ENCODE measurements around the gene SEC61G. TPM values are rescaled to one million over a fixed set of nuclear protein-coding genes. Genes with fewer than 3 reads are reported as not detected.
A peak's percentile ranks its signal among the peaks of the same experiment; 100 is the strongest.

The SEC61G gene
- total RNA-seq (2014; rRNA removed; shearing (Covaris generic)): 318 and 345 TPM in 2 replicates

GRCh38 chr7:54758702-54759592, at the start of gene SEC61G:
TSS of gene SEC61G (minus strand) at chr7:54759211. CDS start at chr7:54757588, 1,623 bp downstream.
- in situ Hi-C loops (cut with HindIII; ENCODE audit: low sequenced_read_pairs): no loop called here
- peak; percentile 96 for DNase-seq (ENCODE audit: low spot score)

- in situ Hi-C loops (cut with HindIII; ENCODE audit: low sequenced_read_pairs): no loop called here
- no peak for DNase-seq (ENCODE audit: low spot score)
Measured at GRCh38 chr7:54802841-54803240, 43.8 kb upstream of the SEC61G start.

- in situ Hi-C loops (cut with HindIII; ENCODE audit: low sequenced_read_pairs): no loop called here
- no peak for DNase-seq (ENCODE audit: low spot score)
Measured at GRCh38 chr7:54802114-54802513, 43.1 kb upstream of the SEC61G start.

DNA sequence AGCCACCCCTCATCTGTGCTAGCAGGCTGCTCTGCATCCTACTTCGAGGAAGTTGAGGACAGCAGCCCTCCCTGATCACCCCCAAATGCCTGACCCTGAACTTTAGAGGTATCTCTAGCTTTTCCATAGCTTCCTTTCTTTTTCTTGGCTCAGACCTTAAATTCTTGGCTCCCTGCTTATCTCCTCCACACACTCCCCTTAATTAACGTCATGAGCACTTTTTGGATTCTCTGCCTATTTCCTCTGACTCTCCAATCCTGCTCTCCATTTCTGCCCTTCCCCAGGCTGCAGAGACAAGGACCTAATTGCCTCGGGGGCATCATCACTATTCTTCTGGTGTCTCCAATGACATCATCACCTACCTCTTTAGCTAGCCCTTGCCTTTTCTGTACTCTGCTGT, 40.8 kb upstream of the SEC61G start:
- in situ Hi-C loops (cut with HindIII; ENCODE audit: low sequenced_read_pairs): no loop called here
- DNase-seq (ENCODE audit: low spot score): no peak

DNA sequence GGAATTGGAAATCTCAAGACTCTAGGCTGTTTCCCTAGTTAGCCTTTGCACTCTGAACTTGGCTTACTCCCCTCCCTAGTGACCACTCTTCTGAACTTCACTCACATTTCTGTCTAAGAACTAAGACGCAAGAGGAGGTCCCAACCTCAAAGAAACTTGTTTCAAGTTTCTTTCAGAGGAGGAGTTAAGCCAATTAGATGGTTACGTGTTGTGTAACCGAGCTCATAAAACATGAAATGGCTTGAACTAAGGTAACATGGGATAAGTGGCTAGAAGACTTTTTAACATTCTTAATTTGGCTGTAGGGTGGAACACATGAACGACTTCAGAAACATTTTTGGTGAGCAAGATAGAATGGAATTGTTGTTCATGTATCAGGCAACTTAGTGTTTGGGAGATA, 39.5 kb upstream of the SEC61G start:
- in situ Hi-C loops (cut with HindIII; ENCODE audit: low sequenced_read_pairs): no loop called here
- DNase-seq (ENCODE audit: low spot score): no peak

GRCh38 chr7:54796853-54797252, 37.8 kb upstream of the SEC61G start:
- in situ Hi-C loops (cut with HindIII; ENCODE audit: low sequenced_read_pairs): no loop called here
- no peak for DNase-seq (ENCODE audit: low spot score)

DNA sequence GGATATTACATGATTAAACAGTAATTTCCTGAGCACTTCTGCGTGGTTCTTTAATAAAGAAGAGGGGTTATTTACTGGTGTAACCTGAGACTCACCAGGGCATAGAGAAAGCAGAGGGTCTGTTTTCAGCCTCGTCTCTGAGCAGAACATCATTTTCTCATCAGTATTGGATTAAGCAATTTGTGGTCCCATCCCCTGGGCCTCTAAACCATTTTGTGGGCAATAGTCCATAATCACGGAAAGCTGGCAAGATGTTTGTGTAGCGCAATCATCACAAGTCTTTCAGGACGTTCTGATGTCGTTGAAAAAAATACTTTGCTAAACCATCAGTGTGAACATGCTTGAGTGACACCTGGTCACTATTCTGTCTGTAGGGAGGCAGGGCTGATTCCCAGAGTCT, 37.1 kb upstream of the SEC61G start:
- in situ Hi-C loops (cut with HindIII; ENCODE audit: low sequenced_read_pairs): no loop called here
- DNase-seq (ENCODE audit: low spot score): no peak

GRCh38 chr7:54792383-54792782, 33.4 kb upstream of the SEC61G start:
- DNase-seq (ENCODE audit: low spot score): no peak
- in situ Hi-C loops (cut with HindIII; ENCODE audit: low sequenced_read_pairs): no loop called here

DNA sequence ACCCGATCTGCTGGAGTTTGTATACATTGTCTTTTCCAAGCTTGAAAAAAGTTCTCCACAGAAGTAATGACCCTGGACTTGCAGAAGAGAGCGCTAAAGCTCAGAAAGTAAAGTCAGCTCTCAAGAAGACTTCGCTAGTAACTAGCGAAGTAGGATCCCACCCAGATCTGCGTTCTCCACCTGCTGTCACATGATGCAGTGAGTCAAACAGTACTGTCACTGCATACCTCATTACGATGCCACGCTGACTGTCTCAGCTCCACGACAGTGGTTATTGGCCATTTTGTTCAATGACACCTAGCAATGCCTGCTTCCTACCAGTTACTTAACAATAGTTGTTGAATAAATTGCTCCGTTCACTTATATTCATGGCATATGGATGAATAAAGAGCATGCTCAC, 29.7 kb upstream of the SEC61G start:
- in situ Hi-C loops (cut with HindIII; ENCODE audit: low sequenced_read_pairs): no loop called here
- DNase-seq (ENCODE audit: low spot score): peak; percentile 25

- DNase-seq (ENCODE audit: low spot score): no peak
- in situ Hi-C loops (cut with HindIII; ENCODE audit: low sequenced_read_pairs): no loop called here
Measured at GRCh38 chr7:54785261-54785660, 26.2 kb upstream of the SEC61G start.

- no peak for DNase-seq (ENCODE audit: low spot score)
- in situ Hi-C loops (cut with HindIII; ENCODE audit: low sequenced_read_pairs): no loop called here
Measured at GRCh38 chr7:54783952-54784351, 24.9 kb upstream of the SEC61G start.

DNA sequence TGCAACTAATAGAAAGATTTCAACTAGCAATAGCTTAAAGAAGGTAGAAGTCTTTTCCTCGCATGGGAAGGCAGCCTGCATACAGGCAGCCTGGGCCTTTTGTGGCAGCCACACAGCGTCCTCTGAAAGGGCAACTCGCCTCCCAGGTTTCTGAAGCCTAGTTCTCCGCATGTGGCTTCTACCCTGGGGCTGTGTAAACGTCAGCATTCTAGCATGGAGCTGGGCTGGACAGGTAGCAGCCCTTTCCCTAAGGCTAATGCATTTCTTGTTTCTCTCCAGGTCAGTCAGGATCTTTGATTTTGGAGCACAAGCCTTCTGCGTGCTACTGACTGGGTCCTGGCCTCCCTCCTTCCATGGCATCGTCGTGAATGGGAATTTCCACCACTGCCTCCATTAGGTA, 23.8 kb upstream of the SEC61G start:
- DNase-seq (ENCODE audit: low spot score): no peak
- in situ Hi-C loops (cut with HindIII; ENCODE audit: low sequenced_read_pairs): no loop called here

DNA sequence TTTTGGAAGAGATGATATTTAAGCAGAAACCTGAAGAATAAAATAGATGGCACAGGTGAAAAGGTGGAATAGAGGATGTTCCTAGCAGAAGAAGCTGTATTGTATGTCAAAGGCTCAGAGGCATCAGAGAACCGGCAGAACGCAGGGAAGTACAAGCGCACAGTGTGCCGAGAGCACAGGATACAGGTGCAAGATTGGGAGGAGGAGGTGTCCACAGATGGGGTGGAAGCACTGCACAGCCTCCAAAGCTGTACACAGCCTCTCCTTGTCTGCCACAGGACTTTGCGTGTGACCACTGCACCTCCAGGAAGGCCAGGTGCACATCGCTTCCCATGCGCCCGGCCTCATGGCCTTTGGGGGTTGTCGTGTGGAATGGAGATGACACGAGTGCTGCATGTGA, 23.3 kb upstream of the SEC61G start:
- DNase-seq (ENCODE audit: low spot score): no peak
- in situ Hi-C loops (cut with HindIII; ENCODE audit: low sequenced_read_pairs): no loop called here

DNA sequence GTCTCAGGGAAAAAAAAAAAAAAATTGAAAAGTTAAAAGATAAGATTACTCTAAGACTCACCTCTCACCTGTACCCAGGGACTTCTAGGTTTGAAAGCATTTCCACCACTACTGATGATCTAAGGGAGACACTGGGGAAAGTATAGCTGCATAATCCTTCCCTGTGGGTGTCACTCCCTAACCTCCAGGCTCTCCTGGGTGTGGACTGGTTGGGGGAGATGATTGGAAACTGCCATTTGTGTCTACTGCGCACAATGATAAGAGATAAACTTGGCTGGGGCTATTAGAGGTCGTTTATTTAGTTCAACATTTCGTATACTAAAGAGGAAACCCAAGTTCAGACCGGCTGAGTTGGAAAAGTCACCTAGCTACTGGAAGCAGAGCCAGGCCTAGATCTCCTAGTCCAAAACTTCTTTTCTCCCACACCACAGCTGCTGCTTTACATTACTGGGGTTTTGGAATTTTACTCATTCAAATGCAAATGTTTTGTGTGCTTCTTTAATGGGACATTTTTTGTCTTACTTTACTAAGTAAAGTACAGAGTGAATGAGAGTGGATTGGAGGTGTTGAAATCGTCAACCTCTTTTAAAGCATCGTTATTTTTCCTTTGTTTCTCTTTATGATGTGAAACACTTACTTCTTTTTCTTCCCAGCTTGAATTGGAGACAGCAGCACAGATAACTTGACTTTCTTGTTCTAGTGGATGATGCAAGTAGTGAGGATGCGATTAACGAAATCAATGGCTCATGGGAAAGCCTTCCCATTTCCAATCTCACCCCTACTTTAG, 22.3 kb upstream of the SEC61G start:
- in situ Hi-C loops (cut with HindIII; ENCODE audit: low sequenced_read_pairs): no loop called here

GRCh38 chr7:54780490-54780889, 21.5 kb upstream of the SEC61G start:
- in situ Hi-C loops (cut with HindIII; ENCODE audit: low sequenced_read_pairs): no loop called here
- no peak for DNase-seq (ENCODE audit: low spot score)

More for the DNA sequence above, 22.3 kb upstream of the SEC61G start:
- no peak for DNase-seq (ENCODE audit: low spot score)

DNA sequence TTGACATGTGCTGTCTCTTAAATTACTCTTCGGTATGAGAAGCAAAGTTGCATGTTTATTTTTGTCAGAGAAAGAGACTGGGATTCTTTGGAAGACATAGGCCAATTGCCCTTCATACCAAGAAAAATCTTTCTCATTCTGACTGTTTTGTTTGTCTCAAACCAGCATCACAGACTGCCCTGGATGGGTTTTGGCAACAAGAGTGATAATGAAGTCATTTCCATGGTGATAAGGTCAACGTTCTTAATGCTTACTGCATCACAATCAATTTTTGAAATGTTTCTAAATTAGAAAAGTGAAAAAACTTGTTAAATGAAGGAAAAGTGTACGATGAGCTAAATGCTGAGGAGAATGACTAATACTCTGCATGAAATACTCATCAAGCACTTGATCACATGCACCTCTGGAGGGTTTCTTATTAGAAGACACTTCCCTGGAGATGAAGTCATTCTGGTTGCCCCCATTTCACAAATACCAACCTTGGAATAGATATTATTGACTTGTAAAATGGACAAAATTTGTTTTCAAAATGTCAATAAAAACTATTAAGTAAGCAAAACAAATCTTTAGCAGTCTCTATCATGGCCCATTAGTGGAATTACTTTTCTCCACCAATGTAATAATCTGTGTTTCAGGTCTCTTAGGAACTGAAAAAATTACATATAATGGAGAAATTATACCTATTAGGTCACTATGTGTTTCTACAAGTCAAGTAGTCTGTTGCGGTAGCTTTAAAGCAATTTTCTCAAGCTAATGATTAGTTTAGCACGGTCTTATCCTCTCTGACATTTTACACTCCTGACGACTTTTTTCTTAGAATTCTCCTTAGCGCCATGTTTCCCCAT, 19.9 kb upstream of the SEC61G start:
- in situ Hi-C loops (cut with HindIII; ENCODE audit: low sequenced_read_pairs): no loop called here
- no peak for DNase-seq (ENCODE audit: low spot score)

DNA sequence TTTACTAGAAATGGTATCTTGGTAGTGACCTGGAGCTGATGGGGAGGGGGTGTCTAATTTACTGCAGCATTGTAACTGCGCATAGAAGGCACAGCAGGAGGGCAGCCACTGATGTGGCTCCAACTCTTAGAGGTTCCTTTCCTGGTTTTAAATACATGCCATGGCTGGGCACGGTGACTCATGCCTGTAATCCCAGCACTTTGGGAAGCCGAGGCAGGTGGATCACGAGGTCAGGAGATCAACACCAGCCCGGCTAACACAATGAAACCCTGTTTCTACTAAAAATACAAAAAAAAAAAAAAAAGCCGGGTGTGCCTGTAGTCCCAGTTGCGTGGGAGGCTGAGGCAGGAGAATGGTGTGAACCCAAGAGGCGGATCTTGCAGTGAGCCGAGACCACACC, 19.2 kb upstream of the SEC61G start:
- in situ Hi-C loops (cut with HindIII; ENCODE audit: low sequenced_read_pairs): no loop called here
- DNase-seq (ENCODE audit: low spot score): no peak

DNA sequence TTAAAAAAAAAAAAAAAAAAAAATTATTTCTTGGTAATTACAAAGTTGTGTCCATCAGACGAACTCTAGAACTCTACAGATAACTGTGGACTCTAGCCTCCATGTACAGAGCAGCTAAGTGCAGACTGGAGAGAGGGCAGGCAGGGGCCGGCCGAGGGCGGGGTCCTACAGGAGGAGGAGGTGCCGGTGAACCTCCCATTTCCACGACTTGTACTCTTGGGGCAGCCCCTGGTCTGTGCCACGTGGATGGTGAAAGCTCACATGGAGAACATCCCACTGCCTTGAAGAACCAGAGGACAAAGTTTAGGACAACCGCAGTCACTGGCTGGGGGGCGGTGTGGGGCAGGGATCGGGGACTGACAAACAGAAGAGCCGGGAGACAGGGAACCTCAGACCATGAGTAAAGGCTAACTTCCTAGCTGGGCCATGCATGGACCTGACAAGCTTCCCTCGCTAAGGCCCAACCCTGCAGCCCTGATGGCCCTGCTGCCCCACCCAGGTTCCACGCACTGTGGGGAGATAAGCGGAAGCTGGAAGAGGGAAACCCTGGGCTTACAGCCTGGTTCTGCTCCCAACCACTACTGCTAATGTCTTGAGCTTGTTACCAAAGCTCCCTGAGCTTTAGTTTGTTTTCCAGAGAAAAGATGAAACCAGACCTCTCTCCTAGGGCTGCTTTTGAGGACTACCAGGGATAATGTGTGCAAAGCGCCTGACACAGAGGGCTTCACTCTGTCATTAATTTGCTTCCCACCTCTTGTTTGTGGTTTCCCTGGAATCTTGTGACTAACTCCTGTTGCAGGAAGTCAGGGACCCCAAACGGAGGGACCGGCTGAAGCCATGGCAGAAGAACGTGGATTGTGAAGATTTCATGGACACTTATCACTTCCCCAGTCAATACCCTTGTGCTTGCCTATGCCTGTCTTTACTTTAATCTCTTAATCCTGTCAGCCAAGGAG, 16.1 kb upstream of the SEC61G start:
- in situ Hi-C loops (cut with HindIII; ENCODE audit: low sequenced_read_pairs): no loop called here

More for the DNA sequence above, 16.1 kb upstream of the SEC61G start:
- DNase-seq (ENCODE audit: low spot score): no peak

All from G401 (cell line).